Pons (tissue), 1 donor: ENCODE measurements around the gene BYSL.

Experiments used
- DNase-seq: peaks from one replicate; pipeline ENCODE4 v3.0.0-alpha.2; 2016; ENCODE audit warnings: low spot score

BYSL gene

GRCh38 chr6:41914869-41915530 is 6.3 kb upstream of the BYSL start:
- DNase-seq: no peak

- no peak for DNase-seq
Measured at GRCh38 chr6:41917528-41917927, 3.8 kb upstream of the BYSL start.

- DNase-seq: no peak
Measured at GRCh38 chr6:41921712-41921998, 356 bp downstream of the BYSL start.

- DNase-seq: no peak
Measured at GRCh38 chr6:41922154-41922553, 855 bp downstream of the BYSL start.

- DNase-seq: no peak
Measured at GRCh38 chr6:41927253-41927652, 6.0 kb downstream of the BYSL start.

- DNase-seq: no peak
Measured at GRCh38 chr6:41929924-41930323, 8.6 kb downstream of the BYSL start.

- no peak for DNase-seq
Measured at GRCh38 chr6:41931792-41932191, 10.5 kb downstream of the BYSL start.

- DNase-seq: no peak
Measured at GRCh38 chr6:41932378-41932777, 11.1 kb downstream of the BYSL start.

GRCh38 chr6:41934278-41935192 is 13.2 kb downstream of the BYSL start:
- DNase-seq: no peak

GRCh38 chr6:41935193-41935574 is 13.9 kb downstream of the BYSL start:
- DNase-seq: no peak

GRCh38 chr6:41935685-41936072 is 14.4 kb downstream of the BYSL start:
- no peak for DNase-seq

GRCh38 chr6:41936073-41936837 is 15.0 kb downstream of the BYSL start:
- peak; percentile 95 for DNase-seq

GRCh38 chr6:41937472-41937860 is 16.2 kb downstream of the BYSL start:
- DNase-seq: no peak

- DNase-seq: no peak
Measured at GRCh38 chr6:41937861-41938574, 16.7 kb downstream of the BYSL start.

- no peak for DNase-seq
Measured at GRCh38 chr6:41938590-41939175, 17.4 kb downstream of the BYSL start.

GRCh38 chr6:41939176-41939847 is 18.0 kb downstream of the BYSL start:
- no peak for DNase-seq

GRCh38 chr6:41939848-41940758 is 18.8 kb downstream of the BYSL start:
- no peak for DNase-seq

- no peak for DNase-seq
Measured at GRCh38 chr6:41940759-41941279, 19.5 kb downstream of the BYSL start.

GRCh38 chr6:41941280-41942066 is 20.2 kb downstream of the BYSL start, which contains the start of gene CCND3:
Gene CCND3 (minus strand): TSS chr6:41941808. CDS start chr6:41941649, 159 bp downstream.
- peak; percentile 90 for DNase-seq
